Hepatocyte (in vitro differentiated cells): Measurements from ENCODE around the gene LRMDA. TPM values are rescaled to one million over a fixed set of nuclear protein-coding genes. Genes with fewer than 3 reads are reported as not detected.
"Not testable (repeated sequence)": the region's sequence is repeated elsewhere in the genome, so short reads cannot be mapped to it uniquely, and the experiment has no call there.

ENCODE experiments used
- DNase-seq: peaks from one replicate; pipeline ENCODE4 v3.0.0-alpha.2; 2016; ENCODE audit warnings: low spot score
- H2AFZ ChIP-seq: fragments of 200-600 bp; sonication (generic); 2 replicates; pipeline ENCODE4 v1.6.0; 2016; ENCODE audit warnings: antibody characterized with exemption, mild to moderate bottlenecking
- H3K27ac ChIP-seq: fragments of 200-600 bp; sonication (generic); 2 replicates; pipeline ENCODE4 v1.5.1; 2016; ENCODE audit warnings: mild to moderate bottlenecking
- H3K27me3 ChIP-seq: fragments of 200-600 bp; sonication (generic); 2 replicates; pipeline ENCODE4 v1.6.1; 2016
- H3K36me3 ChIP-seq: fragments of 200-600 bp; sonication (generic); replicated peaks from 2 replicates; pipeline ENCODE4 v1.5.1; 2016; ENCODE audit warnings: low read depth; ENCODE audit not compliant: insufficient read depth
- H3K4me1 ChIP-seq: fragments of 200-600 bp; sonication (generic); 2 replicates; pipeline ENCODE4 v1.5.1; 2016; ENCODE audit warnings: mild to moderate bottlenecking, moderate library complexity; ENCODE audit not compliant: insufficient read depth
- H3K4me2 ChIP-seq: fragments of 200-600 bp; sonication (generic); 2 replicates; pipeline ENCODE4 v1.6.0; 2016
- H3K4me3 ChIP-seq: fragments of 200-600 bp; sonication (generic); 2 replicates; pipeline ENCODE4 v1.5.1; 2016; ENCODE audit warnings: mild to moderate bottlenecking
- H3K79me2 ChIP-seq: fragments of 200-600 bp; sonication (generic); 2 replicates; pipeline ENCODE4 v1.6.0; 2017; ENCODE audit warnings: mild to moderate bottlenecking
- H3K9me2 ChIP-seq: fragments of 200-600 bp; sonication (generic); replicated peaks from 2 replicates; pipeline ENCODE4 v1.6.0; 2017; ENCODE audit warnings: mild to moderate bottlenecking; ENCODE audit not compliant: insufficient read depth
- H3K9me3 ChIP-seq: fragments of 200-600 bp; sonication (generic); 2 replicates; pipeline ENCODE4 v1.5.1; 2016; ENCODE audit warnings: low read depth, mild to moderate bottlenecking
- H4K20me1 ChIP-seq: fragments of 200-600 bp; sonication (generic); 2 replicates; pipeline ENCODE4 v1.6.0; 2016; ENCODE audit warnings: mild to moderate bottlenecking; ENCODE audit not compliant: insufficient read depth, poor library complexity, severe bottlenecking
- EZH2 ChIP-seq: fragments of 200-600 bp; sonication (generic); IDR thresholded peaks from 2 replicates; pipeline ENCODE4 v1.6.1; 2016; ENCODE audit warnings: antibody characterized with exemption, mild to moderate bottlenecking, borderline replicate concordance
- EZH2phosphoT487 ChIP-seq: fragments of 200-600 bp; sonication (generic); IDR thresholded peaks from one replicate; pipeline ENCODE4 v1.6.1; 2018; ENCODE audit warnings: antibody characterized with exemption, mild to moderate bottlenecking, low read depth, moderate library complexity; ENCODE audit not compliant: unreplicated experiment, severe bottlenecking
- WGBS: methylation state at CpG from one replicate; pipeline ENCODE4 v1.1.6; 2016; ENCODE audit warnings: low lambda C conversion rate; ENCODE audit errors: missing lambda C conversion rate; 5-methylcytosine and 5-hydroxymethylcytosine counted together
- polyA plus RNA-seq: library from polyadenylated mRNA; unstranded; fragments of >200 nt; fragmentation: Nextera tagmentation; extraction: Ambion mirVana; gene quantifications from 2 replicates; pipeline ENCODE4 v1.2.1, GENCODE V29; 2016
- total RNA-seq: library from RNA; depleted of rRNA; stranded (reverse); fragments of >200 nt; gene quantifications from 2 replicates; pipeline ENCODE4 v1.2.3, GENCODE V29; 2014
- TF ChIP-seq, protein P1 (sequence below): fragments of 200-600 bp; sonication (generic); IDR thresholded peaks from 2 replicates; pipeline ENCODE4 v1.5.1; 2016; ENCODE audit warnings: antibody characterized with exemption, mild to moderate bottlenecking; ENCODE audit not compliant: poor library complexity

The LRMDA gene
- total and polyA plus RNA-seq, 2 experiments from 2014 or later: 5.6 to 15.7 TPM

DNA sequence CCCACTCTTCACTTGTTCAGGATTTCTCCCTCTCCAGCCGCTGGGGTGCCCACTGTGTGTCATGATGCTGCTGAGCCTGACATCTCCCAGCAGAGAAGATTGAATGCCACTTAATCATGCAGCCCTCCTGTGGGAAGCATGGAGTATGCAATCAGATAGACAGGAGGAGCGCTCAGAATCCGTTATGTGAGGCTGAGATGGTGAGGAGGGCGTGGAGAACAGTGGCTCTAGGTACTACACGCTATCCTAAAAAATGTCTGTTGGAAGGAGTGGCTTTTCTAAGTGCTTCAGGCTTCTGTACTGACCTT is 334.3 kb downstream of the LRMDA start:
- Histone ChIP-seq H3K4me2 (no peak overlapping the region), H3K9me2 (no peaks in the 10 kb centered on the region), H3K4me1 (peaks cover 7% of the 10 kb centered on the region), H2AFZ (no peak overlapping the region), H3K27ac (no peak overlapping the region), H3K27me3 (no peaks in the 10 kb centered on the region), H3K36me3 (no peaks in the 10 kb centered on the region), H4K20me1 (no peaks in the 10 kb centered on the region), H3K79me2 (no peaks in the 10 kb centered on the region), H3K4me3 (no peak overlapping the region), H3K9me3 (no peaks in the 10 kb centered on the region)
- 95% methylated on average over 5 of the region's 5 CpGs for WGBS
- DNase-seq: no peak
- TF ChIP-seq EZH2 (no peak), EZH2phosphoT487 (no peak)
- TF ChIP-seq, protein P1, sequence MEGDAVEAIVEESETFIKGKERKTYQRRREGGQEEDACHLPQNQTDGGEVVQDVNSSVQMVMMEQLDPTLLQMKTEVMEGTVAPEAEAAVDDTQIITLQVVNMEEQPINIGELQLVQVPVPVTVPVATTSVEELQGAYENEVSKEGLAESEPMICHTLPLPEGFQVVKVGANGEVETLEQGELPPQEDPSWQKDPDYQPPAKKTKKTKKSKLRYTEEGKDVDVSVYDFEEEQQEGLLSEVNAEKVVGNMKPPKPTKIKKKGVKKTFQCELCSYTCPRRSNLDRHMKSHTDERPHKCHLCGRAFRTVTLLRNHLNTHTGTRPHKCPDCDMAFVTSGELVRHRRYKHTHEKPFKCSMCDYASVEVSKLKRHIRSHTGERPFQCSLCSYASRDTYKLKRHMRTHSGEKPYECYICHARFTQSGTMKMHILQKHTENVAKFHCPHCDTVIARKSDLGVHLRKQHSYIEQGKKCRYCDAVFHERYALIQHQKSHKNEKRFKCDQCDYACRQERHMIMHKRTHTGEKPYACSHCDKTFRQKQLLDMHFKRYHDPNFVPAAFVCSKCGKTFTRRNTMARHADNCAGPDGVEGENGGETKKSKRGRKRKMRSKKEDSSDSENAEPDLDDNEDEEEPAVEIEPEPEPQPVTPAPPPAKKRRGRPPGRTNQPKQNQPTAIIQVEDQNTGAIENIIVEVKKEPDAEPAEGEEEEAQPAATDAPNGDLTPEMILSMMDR: no peak

DNA sequence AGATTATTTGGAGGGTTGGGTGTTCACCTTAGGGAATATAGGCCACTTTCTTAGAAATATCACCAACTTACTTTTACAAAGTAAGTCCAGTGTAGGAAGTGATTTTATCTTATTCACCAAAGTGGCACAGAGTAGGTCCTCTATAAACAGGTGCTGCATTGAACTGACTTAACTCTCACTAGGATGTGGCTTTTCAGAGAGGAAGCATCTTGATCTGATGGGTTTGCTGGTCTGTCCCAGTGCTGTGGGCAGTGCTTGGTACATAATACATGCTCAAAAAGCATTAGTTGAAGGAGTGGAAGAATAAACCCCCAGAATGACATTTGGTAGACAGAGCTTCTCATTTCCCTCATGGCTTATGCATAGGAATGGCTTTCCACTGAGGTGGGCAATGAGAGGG is 334.7 kb downstream of the LRMDA start:
- Histone ChIP-seq H3K4me1 (peaks cover 7% of the 10 kb centered on the region), H3K27me3 (no peaks in the 10 kb centered on the region), H2AFZ (no peak overlapping the region), H3K4me3 (no peak overlapping the region), H4K20me1 (no peaks in the 10 kb centered on the region), H3K9me3 (no peaks in the 10 kb centered on the region), H3K36me3 (no peaks in the 10 kb centered on the region), H3K4me2 (no peak overlapping the region), H3K79me2 (no peaks in the 10 kb centered on the region), H3K9me2 (no peaks in the 10 kb centered on the region), H3K27ac (no peak overlapping the region)
- TF ChIP-seq, protein P1: no peak
- TF ChIP-seq EZH2 (no peak), EZH2phosphoT487 (no peak)
- DNase-seq: no peak

DNA sequence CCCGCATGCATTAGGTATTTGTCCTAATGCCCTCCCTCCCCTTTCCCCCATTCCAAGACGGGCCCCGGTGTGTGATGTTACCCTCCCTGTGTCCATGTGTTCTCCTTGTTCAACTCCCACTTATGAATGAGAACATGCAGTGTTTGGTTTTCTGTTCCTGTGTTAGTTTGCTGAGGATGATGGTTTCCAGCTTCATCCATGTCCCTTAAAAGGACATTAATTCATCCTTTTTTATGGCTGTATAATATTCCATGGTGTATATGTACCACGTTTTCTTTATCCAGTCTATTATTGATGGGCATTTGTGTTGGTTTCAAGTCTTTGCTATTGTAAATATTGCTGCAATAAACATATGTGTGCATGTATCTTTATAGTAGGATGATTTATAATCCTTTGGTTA is 335.3 kb downstream of the LRMDA start:
- DNase-seq, H3K27me3 ChIP-seq, H3K27ac ChIP-seq, H3K4me3 ChIP-seq, H3K36me3 ChIP-seq, H2AFZ ChIP-seq, H3K4me2 ChIP-seq, H3K79me2 ChIP-seq, H3K4me1 ChIP-seq, H3K9me3 ChIP-seq, H4K20me1 ChIP-seq, H3K9me2 ChIP-seq: not testable (repeated sequence)
- WGBS: 92% methylated on average over 4 of the region's 4 CpGs

DNA sequence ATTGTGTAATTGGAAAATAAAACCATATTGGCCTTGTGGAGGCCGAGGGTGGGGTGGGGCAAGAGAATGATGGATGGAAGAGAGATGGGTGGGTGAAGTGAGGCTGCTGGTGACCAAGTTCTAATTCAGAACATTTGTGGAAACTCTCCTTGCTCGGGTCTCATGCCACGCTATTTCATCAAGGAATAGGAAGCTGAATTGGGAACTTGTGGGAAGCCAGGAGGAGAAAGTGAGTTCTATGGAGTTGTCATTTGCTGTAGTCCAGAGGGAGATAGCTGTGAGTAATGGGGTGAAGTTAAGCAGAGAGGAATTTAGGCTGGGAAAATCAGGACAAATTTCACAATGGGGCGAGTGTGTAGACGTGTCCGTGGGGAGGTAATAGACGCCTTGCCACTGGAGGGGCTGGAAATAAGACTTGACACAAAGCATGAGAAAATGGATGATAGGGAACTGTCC is 339.2 kb downstream of the LRMDA start:
- H3K4me3 ChIP-seq: no peak overlapping the region
- TF ChIP-seq EZH2phosphoT487: no peak
- TF ChIP-seq, protein P1: no peak
- TF ChIP-seq EZH2: no peak
- no peak overlapping the region for H3K27ac ChIP-seq
- H3K9me2 ChIP-seq: no peaks in the 10 kb centered on the region
- DNase-seq: no peak
- H2AFZ ChIP-seq: no peak overlapping the region
- H3K36me3 ChIP-seq: no peaks in the 10 kb centered on the region
- H3K4me1 ChIP-seq: peaks cover 15% of the 10 kb centered on the region
- 95% methylated on average over 7 of the region's 7 CpGs for WGBS
- H3K4me2 ChIP-seq: no peak overlapping the region
- no peaks in the 10 kb centered on the region for H3K79me2 ChIP-seq
- no peaks in the 10 kb centered on the region for H3K27me3 ChIP-seq
- H4K20me1 ChIP-seq: no peaks in the 10 kb centered on the region
- no peaks in the 10 kb centered on the region for H3K9me3 ChIP-seq
